ENCODE measurements around the gene COL6A3.

Gene COL6A3

DNA sequence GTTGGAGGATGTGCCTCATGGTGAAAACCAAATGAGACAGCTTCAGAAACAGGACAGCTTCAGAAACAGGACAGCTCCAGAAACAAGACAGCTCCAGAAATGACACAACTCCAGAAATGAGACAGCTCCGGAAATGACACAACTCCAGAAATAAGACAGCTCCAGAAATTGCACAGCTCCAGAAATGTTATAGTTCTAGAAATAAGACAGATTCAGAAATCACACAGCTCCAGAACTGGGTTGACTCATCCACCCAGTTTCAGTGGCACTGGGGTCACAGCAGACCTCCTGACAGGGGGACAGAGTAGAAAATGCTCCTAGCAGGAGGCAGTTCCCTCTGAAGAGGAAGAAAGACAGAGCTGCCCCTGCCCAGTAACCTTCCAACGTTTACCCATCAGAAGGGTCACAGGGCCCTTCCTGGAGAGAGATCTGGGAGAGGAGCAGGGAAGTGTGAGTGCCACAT is 26.9 kb upstream of the COL6A3 start:
- DNase-seq (ENCODE audit: low spot score) = no peak

GRCh38 chr2:237438080-237438940 is 24.3 kb upstream of the COL6A3 start:
- no peak for DNase-seq (ENCODE audit: low spot score)

DNA sequence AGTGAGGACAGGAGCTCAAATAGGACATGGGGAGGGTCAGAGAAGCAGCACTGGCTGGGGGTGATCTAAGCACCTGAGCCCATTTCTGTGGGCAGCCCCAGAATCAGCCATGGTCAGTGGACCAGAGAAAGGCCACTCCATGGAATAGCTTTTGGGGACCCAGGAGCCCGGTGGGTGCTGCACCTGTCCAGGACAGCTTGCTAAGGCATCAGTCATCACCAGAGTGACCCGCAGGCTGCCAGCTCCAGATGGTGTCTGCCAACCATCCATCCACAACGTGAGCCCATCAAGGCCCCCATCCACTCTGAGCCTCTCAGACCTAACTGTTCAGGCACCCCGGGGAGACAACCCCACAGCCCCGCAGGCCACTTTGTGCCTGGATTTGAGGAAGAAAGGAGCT is 23.6 kb upstream of the COL6A3 start:
- DNase-seq (ENCODE audit: low spot score) = no peak

DNA sequence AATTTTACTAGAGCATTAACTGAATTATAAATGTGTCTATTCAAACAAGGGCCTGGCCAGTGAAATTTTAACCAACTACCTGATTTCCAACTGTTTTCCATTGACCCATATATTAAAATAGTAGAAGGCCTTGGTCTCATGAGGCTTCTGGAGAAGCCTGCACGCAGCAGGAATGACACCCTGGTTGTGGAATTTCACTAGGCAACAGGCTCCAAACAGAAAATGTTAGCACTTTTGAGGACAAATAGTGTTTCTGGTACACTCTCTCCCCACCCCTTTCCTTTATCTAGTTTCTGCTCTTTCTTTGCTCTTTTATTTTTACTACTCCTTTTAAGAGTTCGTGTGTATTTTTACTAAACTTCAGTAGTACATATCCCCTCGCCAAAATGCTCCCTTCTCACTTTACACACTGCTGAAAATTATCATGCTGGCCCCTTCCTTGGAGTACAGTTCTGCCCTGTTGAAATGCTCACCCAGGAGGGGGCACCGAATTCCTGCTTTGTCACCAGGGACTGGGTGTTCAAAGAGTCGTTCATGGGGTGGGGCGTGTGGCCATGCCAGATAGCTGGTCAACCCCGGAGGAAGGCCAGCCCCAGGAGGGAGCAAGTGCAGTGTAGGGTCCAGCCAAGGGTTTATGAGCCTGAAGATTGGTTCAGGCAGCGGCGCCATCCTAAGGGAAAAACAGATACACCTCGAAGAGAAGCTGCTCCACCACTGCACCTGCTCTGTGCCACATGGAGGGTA is 22.1 kb upstream of the COL6A3 start:
- DNase-seq (ENCODE audit: low spot score) = no peak

DNA sequence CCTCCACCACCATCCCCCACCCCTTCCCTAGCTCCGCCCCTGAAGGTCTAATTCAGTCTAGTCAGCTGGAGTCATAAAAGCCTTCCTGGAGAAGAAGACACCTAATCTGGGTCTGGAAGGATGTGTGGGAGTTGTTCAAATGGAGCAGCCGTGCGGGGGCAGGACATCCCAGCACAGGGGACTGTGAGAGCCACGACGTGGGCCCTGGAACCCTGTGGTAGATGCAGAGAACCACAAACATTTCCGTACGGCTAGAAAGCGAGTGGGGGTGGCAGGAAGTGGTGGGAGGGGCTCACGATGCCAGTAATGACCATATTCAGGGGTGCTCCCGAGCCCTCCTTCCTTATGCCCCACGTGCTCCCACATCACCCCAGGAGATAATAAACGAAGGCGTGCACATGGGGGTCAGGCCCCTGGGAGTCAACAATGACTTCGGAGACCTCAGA is 20.9 kb upstream of the COL6A3 start:
- DNase-seq (ENCODE audit: low spot score) = no peak

GRCh38 chr2:237433920-237434676 is 20.1 kb upstream of the COL6A3 start:
- no peak for DNase-seq (ENCODE audit: low spot score)

DNA sequence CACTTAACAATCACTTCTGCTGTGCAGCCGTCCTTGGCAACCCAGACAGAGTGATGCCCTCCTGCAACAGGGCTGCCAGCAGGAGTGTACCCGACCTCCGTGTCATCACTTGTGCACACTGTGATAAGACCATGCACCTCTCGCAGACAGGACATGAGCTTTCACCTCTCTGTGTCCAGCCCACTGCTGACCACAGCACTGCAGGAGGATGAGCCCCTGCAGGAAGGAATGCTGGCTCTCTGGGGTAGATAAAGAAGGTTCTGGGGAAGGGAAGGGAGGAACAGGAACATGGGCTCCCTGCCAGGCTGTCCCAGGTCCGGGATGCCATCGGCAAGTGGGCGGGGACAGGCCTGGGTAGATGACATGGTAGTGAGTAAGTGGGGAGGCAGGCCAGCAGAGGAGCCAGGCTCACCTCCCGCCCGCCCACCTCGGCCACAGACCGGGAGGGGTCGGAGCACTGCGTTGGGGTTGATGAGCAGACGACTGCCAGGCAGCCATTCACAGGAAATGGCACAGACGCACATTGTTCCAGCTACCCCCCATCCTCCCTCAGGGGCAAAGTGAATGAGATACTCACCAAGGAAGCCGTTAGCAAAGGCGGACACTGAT is 18.6 kb upstream of the COL6A3 start:
- DNase-seq (ENCODE audit: low spot score) = peak; percentile 54

GRCh38 chr2:237431837-237432236 is 17.9 kb upstream of the COL6A3 start:
- no peak for DNase-seq (ENCODE audit: low spot score)

- DNase-seq (ENCODE audit: low spot score) = peak; percentile 21
These were observed 17.4 kb upstream of the COL6A3 start for GRCh38 chr2:237431372-237431771.

GRCh38 chr2:237430861-237431260 is 16.9 kb upstream of the COL6A3 start:
- DNase-seq (ENCODE audit: low spot score) = no peak

- no peak for DNase-seq (ENCODE audit: low spot score)
These were observed 15.8 kb upstream of the COL6A3 start for GRCh38 chr2:237429753-237430152.

- DNase-seq (ENCODE audit: low spot score) = no peak
These were observed 14.0 kb upstream of the COL6A3 start for GRCh38 chr2:237427769-237428506.

DNA sequence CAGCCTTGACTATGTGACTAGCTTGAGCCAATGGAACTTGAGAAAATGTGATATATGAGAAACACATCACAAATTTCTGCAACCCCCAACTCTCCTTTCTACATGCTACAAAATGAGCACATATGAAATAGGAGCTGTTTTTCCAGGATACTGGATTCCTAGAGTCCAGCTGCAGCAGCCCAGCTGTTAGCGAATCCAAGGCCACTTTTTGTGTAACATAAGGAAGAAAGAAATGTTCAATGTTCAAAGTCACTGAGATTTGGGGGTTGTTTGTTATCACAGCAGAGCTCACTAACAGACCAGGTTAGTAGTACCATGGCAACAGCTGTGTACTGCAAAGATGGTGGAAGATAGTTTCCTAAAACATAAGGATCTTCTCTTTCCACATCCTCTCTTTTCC is 12.6 kb upstream of the COL6A3 start:
- DNase-seq (ENCODE audit: low spot score) = no peak

GRCh38 chr2:237425320-237425719 is 11.4 kb upstream of the COL6A3 start:
- no peak for DNase-seq (ENCODE audit: low spot score)

DNA sequence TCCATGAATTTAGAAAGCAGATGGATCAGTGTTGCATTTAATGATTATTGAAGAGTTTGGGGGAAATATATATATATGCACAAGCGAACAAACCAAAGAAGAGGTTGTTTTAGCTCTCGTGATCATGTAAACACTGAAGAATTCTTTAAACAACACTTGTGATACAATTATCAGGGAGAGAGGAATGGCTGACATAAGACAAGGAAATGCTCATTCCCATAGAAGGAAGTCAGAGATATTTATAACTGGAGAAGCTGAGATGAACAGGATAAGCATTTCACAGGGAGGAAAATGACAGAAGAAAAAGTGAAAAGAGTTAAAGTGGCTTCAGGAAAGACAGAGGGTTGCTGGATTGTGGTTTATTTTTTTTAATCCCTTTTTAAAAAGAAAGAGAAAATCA is 10.6 kb upstream of the COL6A3 start:
- DNase-seq (ENCODE audit: low spot score) = no peak

DNA sequence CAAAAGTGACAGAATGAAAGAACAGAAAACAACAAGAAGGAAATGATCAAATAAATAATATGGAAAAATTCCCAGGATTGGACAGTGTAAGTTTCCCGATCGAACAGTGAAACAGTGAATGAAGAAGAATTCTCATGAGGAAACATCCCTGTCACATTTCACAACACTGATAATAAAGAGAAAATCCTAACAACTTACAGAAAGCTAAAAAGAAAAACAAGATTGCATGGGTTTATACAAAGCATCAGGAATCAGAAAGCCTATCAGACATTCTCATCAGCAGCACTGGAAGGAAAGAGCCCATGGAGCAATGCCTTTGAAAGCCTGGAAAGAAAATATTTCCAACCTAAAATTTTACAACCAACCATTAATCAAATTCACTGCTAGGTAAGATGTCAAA is 9.9 kb upstream of the COL6A3 start:
- DNase-seq (ENCODE audit: low spot score) = no peak

DNA sequence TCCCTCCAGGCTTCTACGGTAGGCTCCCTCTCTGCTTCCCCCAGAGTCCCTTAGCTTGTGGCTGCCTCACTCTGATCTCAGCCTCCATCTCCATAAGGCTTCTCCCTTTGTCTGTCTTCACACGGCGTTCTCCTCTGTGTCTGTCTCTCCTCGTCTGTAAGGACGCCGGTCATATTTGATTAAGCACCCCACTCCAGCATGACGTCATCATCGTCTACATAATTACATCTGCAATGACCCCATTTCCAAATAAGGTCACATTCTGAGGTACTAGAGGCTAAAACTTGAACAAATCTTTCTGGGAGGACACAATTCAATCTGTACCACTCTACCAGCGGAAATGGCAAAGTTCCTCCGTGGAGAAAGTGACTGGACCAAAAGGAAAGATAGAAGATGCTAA is 8.3 kb upstream of the COL6A3 start:
- no peak for DNase-seq (ENCODE audit: low spot score)

DNA sequence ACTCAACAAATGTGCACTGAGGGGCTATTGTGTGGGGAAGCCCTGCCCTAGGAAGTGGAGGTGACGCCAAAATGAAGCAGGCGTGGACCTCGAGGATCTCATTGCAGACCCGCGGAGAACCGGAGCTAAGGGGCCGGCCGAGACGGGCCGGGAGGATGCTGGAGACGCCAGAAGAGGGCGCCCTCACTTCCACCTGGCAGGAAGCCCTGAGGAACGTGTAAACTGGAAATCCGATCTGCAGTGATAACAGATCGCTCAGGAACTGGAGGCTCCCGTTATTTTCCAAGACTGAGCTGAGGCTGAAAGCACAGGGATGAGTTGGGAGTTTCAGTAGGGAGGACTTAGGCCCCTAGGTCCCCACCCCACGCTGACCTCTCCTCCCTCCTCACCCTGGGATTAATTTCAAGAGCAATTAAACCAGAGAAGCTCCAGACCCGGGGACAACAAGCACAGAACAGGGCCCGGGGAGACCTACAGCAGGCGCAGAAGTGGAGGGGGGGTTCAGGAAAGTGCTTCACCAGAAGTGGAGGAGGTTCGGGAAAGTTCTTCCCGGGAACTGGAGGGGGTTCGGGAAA is 7.7 kb upstream of the COL6A3 start:
- peak; percentile 57 for DNase-seq (ENCODE audit: low spot score)

DNA sequence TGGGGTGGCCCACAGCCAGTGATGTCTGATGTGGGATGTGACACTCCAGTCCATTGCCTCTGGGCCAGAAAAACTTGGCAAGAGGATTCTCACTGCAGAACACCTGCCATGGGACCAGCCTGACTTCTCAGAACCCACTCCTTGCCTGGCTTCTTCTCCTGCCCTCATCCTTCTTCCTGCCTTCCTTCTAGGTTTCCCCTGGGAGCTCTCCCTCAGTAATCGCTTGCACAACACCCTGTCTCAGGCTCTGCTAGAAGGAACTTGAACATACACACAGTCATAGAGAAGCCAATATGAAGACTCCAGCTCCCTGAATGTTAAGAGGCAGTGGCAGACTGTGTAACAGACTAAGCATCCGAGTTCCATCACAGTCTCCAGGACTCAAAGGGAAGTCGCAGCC is 4.3 kb upstream of the COL6A3 start:
- no peak for DNase-seq (ENCODE audit: low spot score)

GRCh38 chr2:237412988-237413776 is 782 bp downstream of the COL6A3 start:
- DNase-seq (ENCODE audit: low spot score) = no peak
